HepG2 (cell line): ENCODE results near the gene CHRNA3.

Experiments
- BHLHE40 ChIP-seq: IDR thresholded peaks from 2 replicates; pipeline ENCODE4 v1.6.1; 2011; ENCODE audit warnings: low read length, improper control_type of control experiment
- CTCF ChIP-seq: sonication (generic); formaldehyde crosslinking; IDR thresholded peaks from 2 replicates; pipeline ENCODE4 v1.5.0; 2020; ENCODE audit warnings: mild to moderate bottlenecking, missing genetic modification reagents, moderate library complexity
- ELF3 ChIP-seq: IDR thresholded peaks from 2 replicates; pipeline ENCODE4 v1.6.1; 2016; ENCODE audit warnings: missing genetic modification reagents, missing compliant biosample characterization
- FOXP4 ChIP-seq: sonication (generic); formaldehyde crosslinking; IDR thresholded peaks from 2 replicates; pipeline ENCODE4 v1.4.0; 2020; ENCODE audit warnings: missing genetic modification reagents
- HNRNPLL ChIP-seq: fragments of 200-400 bp; formaldehyde crosslinking; IDR thresholded peaks from 2 replicates; pipeline ENCODE4 v1.6.1; 2017; ENCODE audit warnings: mild to moderate bottlenecking, low read depth, low read length; ENCODE audit not compliant: poor library complexity, severe bottlenecking
- NCOR1 ChIP-seq: fragments of 200-600 bp; sonication (generic); IDR thresholded peaks from 2 replicates; pipeline ENCODE4 v1.7.0; 2017; ENCODE audit warnings: antibody characterized with exemption, low read length, borderline replicate concordance
- PBX3 ChIP-seq: sonication (generic); formaldehyde crosslinking; IDR thresholded peaks from 2 replicates; pipeline ENCODE4 v1.8.1; 2023; ENCODE audit warnings: missing genetic modification reagents, inconsistent platforms, borderline replicate concordance
- POLR2AphosphoS5 ChIP-seq: IDR thresholded peaks from 2 replicates; pipeline ENCODE4 v1.6.1; 2012; ENCODE audit warnings: low read depth, low read length
- SKIL ChIP-seq: sonication (generic); formaldehyde crosslinking; IDR thresholded peaks from 2 replicates; pipeline ENCODE4 v1.8.0; 2022; ENCODE audit warnings: missing genetic modification reagents, mild to moderate bottlenecking, moderate library complexity, borderline replicate concordance
- SRSF1 ChIP-seq: fragments of 200-400 bp; formaldehyde crosslinking; optimal IDR thresholded peaks from 2 replicates; pipeline ENCODE3; 2017; ENCODE audit warnings: mild to moderate bottlenecking, low read depth, low read length, moderate library complexity
- TARDBP ChIP-seq: sonication (generic); formaldehyde crosslinking; IDR thresholded peaks from 2 replicates; pipeline ENCODE4 v1.8.0; 2022; ENCODE audit warnings: mild to moderate bottlenecking, missing genetic modification reagents
- TEF ChIP-seq: sonication (generic); formaldehyde crosslinking; IDR thresholded peaks from 2 replicates; pipeline ENCODE4 v1.5.0; 2020; ENCODE audit warnings: missing genetic modification reagents
- ZBED4 ChIP-seq: sonication (generic); formaldehyde crosslinking; IDR thresholded peaks from 2 replicates; pipeline ENCODE4 v1.4.0; 2020; ENCODE audit warnings: missing genetic modification reagents, borderline replicate concordance
- ZNF646 ChIP-seq: sonication (generic); formaldehyde crosslinking; IDR thresholded peaks from 2 replicates; pipeline ENCODE4 v1.9.0; 2021; ENCODE audit warnings: mild to moderate bottlenecking, missing genetic modification reagents

GRCh38 chr15:78574944-78575343, 45.9 kb downstream of the CHRNA3 start:
- TF ChIP-seq ZNF646 (CRISPR knock-in tag) = no peak
- no peak for TF ChIP-seq HNRNPLL
- TF ChIP-seq FOXP4 (CRISPR knock-in tag) = no peak
- no peak for TF ChIP-seq CTCF
- TF ChIP-seq TARDBP (CRISPR knock-in tag) = no peak
- no peak for TF ChIP-seq NCOR1
- no peak for TF ChIP-seq PBX3 (CRISPR knock-in tag)
- TF ChIP-seq TEF (CRISPR knock-in tag) = no peak
- TF ChIP-seq POLR2AphosphoS5 = no peak
- no peak for TF ChIP-seq ZBED4
- TF ChIP-seq SRSF1 = no peak
- no peak for TF ChIP-seq SKIL (CRISPR knock-in tag)
- no peak for TF ChIP-seq BHLHE40
- no peak for TF ChIP-seq ELF3
